DMS114 treated with DMSO at 0.1 percent for 48 hours (cell line): ENCODE results near the gene CAPN12.

Experiments used
- DNase-seq: peaks from one replicate; lab custom pipeline; 2025; ENCODE audit not compliant: unreplicated experiment; lab: John Stamatoyannopoulos, UW

CAPN12 gene

GRCh38 chr19:38737921-38738737 is 6.1 kb downstream of the CAPN12 start:
- DNase-seq = no peak

DNA sequence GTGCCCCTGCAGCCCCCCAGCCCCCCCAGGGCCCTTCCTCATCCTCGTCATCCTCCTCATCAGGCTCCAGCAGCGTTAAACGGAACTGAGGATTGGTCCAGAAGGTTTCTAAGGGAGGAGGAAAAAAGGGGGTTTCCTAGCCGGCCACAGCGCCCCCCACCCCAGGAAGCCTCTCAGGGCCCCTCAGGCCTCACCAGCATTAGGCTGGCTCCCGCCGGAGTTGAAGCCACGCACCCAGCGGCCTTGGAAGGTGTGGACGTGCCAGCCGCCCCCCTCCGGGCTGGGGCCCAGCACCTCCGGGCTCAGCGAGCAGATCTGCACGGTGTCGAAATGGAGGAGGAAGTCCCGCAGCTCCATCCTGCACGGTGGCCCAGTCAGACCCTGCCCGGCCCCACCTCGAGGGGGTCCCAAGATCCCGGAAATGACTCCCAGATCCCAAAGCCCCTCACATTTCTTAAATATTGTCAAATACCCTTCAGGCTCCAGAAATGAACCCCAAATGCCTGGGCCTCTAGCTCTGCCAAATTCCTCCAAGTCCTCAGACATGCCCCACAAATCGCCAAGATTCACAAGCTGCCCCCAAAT is 6.9 kb downstream of the CAPN12 start:
- no peak for DNase-seq

DNA sequence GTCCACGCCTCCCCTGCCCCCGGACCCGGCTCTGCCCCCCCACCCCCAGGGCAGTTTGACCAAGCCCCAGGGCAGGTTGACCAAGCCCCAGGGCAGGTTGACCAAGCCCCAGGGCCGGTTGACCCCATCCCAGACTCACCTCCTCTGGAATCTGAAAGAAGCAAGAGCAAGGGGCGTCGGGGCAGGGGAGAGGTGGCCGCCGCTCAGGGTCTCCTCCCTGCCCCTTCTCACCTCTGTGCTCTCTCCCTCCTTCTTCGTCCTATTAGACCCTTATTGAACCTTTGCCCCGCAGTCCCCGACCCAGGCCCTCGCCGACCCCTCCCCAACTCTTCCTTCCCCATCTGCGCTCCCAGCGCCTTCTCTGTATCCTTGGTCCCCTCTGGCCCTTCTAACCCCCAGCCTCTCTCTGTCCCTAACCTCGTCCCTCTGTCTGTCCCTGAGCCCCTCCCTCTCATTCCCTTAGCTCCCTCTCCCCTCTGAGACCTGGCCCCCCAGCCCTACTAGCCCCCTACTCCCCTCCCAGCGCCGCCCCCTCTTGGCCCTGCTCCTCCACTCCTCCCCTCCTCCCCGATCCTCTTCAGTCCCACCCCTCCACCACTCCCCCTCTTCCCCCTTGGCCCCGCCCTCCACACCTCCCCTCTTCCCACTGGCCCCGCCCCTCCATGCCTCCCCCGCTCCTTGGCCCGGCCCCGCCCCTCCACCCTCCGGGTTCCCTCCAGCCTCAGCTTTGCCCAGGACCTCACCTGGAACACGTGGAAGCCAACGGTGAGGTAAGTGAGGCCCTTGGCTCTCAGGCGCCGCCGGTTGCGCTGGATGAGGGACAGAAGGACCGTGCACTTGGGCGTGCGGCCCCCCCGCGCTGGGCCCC is 7.6 kb downstream of the CAPN12 start:
- peak; percentile 28 for DNase-seq

- DNase-seq = no peak
These were observed 8.2 kb downstream of the CAPN12 start for GRCh38 chr19:38736036-38736412.

DNA sequence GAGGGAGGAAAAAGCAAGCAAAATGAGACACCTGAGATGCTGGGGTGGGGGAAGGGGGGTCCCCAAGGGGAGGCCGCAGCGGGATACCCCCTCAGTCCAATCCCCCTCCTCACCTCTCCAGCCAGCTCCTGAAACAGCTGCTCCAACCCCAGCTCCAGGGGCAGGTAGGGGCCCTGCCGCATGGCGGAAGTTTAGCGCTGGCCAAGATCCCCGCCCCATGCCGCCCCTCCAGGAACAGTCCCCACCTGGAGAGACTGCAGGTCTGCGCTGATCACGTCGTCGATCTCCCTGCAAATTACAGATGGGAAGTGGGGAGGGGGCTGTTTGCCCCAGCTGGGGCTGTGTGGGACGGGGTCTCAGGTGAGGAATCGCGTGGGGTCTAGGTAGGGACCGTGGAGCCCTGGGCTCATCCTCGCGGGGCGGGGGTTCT is 9.0 kb downstream of the CAPN12 start:
- no peak for DNase-seq

DNA sequence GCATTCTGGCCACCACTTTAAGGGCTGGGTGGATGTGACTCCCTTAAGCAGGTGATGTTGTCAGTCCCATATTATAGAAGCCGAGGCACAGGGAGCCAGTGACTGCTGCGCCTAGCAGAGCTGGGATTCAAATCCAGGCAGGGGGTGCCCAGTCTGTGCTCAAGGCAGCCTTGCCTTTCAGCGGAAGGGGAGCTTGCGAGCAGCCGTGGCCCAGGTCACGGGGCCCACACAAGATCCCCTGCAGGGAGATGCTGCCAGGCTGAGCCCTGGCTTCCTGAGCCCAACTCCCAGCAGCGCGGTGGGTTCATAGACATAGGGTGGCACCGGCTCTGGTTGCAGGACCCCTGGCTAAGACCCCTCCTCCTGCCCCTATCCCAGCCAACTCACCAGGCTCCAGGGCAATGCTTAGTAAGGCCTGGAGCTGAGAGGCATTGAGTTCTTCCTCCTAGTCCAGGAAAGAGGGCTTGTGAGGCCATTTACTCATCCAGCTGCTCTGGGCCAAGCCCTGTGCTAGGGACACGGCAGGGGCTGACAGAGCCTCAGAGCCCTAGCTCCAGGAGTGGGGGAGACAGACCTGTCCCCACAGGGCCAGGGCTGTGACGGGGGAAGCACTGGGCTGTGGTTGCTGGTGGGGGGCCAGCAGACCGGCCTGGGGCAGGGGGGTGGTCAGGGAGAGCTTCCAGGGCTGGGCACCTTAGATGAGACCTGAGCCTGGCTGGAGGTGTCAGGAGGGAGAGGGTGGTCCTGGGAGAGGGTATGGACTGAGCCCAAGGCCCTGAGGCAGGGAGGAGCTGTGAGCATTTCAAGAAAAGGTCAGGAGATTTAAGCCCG is 9.6 kb downstream of the CAPN12 start:
- DNase-seq = no peak

DNA sequence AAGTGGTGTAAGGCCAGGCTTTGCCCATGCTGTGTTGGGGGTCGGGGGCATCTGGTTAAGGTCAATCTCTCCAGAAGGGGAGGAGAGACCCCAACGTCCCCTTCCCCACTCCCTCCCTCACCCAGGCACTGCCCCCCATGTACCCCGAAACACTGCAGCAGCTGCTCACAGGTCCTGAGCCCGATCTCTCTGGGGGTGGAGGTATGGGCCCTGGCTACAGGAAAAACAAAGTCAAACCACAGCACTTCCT is 10.2 kb downstream of the CAPN12 start:
- DNase-seq = no peak

DNA sequence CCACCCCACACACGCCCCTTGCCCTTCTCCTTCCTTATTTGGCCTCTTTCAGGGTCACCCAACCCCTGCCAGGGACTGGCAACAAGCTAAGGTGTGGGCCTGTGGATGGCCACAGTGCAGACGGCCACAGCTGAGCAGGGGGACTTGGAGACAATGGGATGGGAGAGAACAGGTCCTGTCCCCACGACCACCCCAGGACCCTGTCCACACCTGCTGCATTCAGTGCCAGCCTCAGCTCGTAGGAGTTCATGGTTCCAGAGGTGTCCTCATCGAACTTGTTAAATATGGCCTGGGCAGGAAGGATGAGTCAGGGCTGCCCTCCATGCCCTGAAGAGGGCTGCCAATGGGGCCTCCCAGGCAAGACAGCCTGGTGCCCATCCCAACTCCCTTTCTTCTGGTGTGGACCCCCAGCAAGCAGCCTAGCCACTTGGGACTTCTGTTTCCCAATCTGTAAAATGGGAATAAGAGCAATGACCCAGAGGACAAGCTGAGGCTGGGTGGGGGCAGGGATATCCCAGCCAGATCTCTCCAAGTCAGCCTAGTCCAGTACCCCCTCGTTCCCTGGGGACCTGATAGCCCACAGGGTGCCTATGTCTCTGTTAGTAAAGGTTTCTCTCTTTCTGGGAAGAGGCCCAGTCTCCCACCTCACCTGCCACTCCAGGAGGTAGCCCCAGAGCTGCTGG is 10.6 kb downstream of the CAPN12 start:
- no peak for DNase-seq

GRCh38 chr19:38733241-38733492 is 11.1 kb downstream of the CAPN12 start:
- no peak for DNase-seq

- no peak for DNase-seq
These were observed 12.5 kb downstream of the CAPN12 start for GRCh38 chr19:38731654-38732301.

DNA sequence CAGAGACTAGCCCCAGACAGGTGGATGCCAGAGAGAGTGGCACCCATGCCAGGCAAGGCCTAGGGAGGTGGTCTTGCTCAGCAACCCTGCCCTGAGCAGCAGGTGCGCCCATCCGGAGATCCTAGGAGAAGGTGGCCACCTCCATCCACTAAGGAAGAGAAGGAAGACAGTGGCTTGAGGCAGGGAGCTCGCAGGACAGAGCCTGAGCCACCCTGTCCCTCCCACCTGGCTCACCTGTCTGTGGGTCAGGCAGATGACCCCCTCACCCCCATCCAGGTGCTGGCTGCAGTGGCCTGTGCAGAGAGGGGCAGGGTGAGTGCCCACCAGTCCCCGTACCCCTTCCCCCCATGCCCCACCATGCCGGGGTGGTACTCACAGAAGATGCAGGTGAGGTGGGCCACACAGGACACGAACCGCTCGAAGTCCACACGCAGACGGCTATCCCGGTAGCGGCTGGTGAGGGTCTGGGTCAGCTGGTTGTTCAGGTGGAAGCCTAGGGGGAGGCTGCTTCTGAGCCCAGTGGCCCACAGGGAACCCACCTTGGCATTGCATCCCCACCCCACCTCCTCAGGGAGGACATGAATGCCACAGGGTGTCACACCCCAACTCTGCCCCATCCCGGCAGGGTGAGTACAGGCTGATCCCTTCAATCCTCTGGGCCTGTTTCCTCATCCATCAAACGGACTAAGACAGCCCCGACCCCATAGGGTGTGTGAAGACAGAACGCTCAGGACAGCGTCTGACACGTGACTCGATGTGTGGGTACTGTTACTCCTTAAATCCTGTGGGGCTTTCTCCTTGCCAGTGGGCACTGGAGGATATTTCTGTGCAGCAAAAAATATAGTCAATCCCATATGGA is 13.3 kb downstream of the CAPN12 start:
- DNase-seq = no peak

GRCh38 chr19:38730470-38730730 is 13.9 kb downstream of the CAPN12 start:
- DNase-seq = no peak

- DNase-seq = peak; percentile 17
These were observed 14.4 kb downstream of the CAPN12 start for GRCh38 chr19:38729653-38730469.

- DNase-seq = no peak
These were observed 15.3 kb downstream of the CAPN12 start for GRCh38 chr19:38728752-38729541.

DNA sequence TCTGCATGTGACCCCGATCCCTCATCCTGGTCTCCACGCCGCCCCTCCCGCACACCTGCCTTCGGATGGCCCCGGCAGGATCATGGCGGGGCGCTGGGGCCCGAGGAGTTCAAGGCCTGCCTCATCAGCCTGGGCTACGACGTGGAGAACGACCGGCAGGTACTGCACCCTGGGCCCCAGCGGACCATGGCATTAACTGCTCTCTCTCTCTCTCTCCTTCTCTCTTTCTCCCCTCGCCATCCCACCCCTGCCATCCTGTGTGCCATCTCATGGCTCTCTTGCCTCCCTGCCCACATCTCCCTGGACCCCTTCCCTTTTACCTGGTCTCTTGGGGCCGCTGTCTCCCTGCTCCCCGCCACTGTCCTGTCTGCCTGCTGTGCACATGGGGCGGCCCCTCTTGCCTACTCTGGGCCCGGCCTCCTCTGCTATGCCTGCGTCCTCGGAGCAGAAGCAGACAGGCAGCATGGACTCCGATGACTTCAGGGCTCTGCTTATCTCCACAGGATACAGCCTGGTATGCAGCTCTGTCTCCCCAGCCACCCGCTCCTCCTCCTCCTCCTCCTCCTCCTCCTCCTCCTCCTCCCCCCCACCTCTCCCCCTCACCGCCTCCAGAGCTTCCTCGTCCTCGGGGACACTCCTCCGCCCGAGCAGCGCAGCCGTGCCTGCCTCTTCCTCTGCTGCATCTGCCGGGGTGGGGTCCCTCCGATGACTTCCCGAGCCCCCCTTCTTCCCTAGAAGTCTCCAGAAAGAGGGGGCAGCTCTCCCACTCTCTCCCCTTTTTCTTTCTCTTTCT is 16.2 kb downstream of the CAPN12 start:
- no peak for DNase-seq

- DNase-seq = no peak
These were observed 16.9 kb downstream of the CAPN12 start for GRCh38 chr19:38727306-38727867.

- no peak for DNase-seq
These were observed 17.4 kb downstream of the CAPN12 start for GRCh38 chr19:38726761-38727301.
